GM18909 (cell line): ENCODE measurements around the gene APC2.
"Not testable (repeated sequence)": the region's sequence is repeated elsewhere in the genome, so short reads cannot be mapped to it uniquely, and the experiment has no call there.

Experiments
- ATAC-seq: cut with Tn5 transposase; IDR thresholded peaks from one replicate; pipeline ENCODE4 v1.9.1; 2021; ENCODE audit warnings: mild to moderate bottlenecking; ENCODE audit not compliant: unreplicated experiment, poor library complexity

Gene APC2

DNA sequence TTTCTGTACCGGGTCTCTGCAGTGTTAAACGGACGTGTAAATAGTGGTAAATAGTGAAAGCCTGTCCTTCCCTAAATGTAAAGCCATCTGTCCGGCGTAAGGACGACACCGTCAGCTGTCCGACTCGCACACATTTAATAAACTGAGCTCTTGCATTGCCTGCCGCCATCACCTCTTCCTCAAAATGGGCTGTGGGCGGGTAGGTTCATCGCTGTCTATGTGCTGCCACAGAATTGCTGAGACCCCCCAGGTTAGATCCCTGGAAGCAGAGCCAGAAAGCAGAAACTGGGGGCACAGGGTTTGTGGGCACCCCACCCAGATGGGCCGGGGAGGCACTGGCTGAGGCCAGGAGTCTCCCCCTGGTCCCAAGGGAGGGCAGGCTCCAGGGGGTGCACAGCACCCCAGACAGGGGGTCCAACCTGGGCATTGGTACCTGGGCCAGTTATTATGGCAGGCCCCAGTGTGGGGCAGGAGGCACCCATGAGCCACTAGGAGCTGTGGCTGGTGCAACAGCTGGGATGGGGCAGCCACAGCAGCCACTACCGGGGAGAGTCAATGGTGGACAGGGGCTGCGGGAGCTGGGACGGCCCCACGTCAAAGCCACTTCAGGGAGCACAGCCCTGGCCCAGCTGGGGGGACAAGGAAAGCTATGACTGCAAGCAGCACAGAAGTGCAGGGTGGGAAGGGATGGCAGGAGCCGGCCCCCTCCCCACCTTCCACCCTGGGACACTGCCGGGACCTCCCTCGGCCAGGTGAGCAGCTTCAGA lies 23.3 kb downstream of the APC2 start:
- no peak for ATAC-seq

DNA sequence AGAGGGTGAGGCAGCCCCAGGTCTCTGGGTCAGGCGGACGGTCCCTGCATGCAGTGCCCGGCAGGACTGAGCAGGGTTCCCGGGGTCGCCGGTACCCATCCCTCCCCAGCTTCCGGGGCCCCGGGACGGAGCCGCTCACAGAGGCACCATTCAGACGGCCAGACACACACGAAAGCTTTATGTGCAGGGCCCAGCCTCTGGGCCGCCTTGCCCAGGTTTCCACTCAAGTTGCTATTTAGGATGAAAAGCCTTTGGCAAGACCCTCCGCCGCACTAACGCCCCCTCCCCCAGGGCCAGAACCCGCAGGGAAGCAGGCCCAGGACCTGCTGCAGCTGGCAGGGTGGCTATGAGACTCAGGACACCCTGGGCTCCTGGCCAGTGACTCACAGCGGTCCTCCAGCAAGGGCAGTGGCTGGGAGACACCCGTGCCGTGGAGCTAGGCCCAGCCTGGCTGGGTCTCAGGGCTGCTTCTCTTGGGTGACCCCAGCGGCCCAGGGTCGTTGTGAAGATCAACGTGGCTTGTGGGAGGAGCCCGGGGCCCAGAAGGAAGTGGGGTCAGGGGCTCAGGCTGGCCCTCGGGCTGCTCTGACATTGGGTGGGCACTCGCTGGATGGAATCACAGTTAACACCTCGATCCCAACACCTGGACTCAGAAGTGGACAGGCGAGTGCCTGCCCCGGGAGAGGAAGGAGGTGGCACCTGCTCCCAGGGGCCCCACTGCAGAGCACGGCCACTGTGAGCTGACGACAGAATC lies 24.3 kb downstream of the APC2 start:
- ATAC-seq, result no peak

DNA sequence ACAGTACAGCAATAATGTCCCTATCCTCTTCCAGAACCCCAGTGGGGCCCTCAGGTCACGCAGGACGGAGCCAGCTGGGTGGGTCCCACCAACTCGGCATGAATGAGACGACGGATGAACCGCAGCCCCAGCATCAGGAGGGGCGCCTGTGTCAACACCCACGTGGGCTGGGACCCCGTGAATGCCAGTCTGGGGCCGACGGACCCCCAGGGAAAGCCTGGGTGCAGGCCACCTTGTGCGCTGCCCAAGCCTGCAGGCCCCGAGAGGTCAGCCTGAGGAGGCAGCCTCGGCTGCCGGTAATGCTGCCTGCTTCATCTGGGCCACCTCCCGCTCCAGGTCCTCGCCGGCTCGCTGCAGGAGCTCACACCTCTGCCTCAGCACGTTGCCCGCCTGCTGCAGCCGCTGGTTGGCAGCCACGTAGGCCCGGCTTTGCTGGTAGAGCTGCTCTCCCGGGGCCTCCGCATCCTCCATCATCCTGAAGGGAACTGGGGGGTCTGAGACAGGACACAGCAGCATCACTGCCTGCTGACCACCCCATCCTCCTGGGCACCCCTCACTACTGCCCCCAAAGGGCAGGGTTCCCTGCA lies 24.9 kb downstream of the APC2 start:
- no peak for ATAC-seq

DNA sequence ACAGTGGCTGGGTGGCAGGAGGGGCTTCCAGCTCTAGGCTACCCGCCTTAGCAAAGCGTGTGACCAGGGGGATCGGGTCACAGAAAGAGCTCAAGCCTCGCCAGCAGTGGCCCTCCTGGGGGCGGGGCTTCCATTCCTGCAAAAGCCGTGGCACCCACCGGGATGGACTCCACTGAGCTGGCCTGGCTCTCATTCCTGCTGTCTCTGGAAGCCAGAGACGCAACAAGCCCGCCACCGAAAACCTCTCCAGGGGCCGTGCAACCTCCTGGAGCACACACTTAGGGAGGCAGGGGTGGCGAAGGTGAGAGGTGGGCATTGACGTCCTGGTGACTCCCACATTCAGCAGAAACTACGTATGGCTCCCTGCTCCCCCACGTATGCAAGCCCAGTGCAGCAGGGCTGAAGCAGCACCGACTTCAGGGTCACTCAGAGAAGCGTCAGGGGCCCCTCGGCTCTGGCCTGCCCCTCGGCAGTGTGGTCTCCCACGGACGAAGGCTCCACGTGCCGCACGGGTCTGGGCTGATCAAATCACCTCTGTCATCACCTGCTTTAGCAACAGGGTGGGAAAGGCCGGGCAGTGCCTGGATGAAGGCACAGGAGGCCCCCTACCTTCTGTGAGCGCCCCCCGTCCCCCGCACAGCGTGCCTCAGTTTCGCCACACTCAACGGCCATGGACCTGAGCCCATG lies 26.0 kb downstream of the APC2 start:
- ATAC-seq, result no peak

DNA sequence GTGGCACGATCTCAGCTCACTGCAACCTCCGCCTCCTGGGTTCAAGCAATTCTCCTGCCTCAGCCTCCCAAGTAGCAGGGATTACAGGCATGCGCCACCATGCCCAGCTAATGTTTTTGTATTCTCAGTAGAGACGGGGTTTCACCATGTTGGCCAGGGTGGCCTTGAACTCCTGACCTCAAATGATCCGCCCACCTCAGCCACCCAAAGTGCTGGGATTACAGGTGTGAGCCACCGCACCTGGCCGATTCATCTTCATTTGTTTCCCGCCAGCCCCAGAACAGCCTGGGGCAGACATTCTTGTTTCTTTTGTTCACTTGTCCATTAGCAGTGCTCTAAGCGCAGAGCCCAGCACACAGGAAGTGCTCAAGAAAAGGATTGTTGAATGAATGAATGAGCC lies 27.1 kb downstream of the APC2 start:
- not testable (repeated sequence) for ATAC-seq

DNA sequence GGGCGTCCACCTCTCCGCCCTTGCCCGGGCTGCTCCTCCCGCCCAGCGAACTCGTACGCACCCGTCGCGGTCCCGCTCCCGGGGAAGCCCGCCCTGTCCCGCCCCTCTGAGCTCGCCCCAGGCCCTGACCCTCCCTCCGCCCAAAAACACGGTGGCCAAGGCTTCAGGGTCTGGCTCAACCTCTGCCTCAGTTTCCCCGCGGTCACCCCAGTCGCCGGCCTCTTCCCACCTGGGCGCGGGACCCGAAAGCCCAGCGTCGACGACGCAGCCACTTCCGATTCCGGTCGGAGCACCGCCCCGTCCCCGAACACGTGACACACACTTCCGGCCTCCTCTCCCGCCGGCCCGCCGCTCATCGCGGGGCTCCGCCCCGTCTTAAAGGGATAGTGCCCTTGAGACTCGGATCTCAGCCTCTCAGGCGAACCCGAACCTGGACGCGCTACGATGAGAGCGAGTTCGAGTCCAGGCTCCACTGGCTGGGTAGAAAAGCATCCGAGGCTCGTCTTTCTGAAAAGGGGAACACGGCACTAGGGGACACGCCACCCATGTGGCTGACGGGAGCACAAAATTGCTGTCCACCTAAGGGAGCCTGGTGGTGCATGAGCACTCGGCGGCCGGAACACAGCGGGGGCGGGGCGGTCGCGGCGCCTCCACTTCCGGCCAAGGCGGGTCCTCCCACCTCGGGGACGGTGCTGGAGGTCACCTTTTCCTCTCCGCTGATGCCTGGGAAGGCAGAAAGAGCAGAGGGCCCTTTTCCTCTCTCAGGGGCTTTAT lies 29.2 kb downstream of the APC2 start, which contains the start of gene C19orf25:
Gene C19orf25, minus strand, starts transcription at position 282 of the 774 bp plus-strand sequence. CDS start 312 bp downstream, outside the sequence.
- ATAC-seq, result peak; percentile 87

DNA sequence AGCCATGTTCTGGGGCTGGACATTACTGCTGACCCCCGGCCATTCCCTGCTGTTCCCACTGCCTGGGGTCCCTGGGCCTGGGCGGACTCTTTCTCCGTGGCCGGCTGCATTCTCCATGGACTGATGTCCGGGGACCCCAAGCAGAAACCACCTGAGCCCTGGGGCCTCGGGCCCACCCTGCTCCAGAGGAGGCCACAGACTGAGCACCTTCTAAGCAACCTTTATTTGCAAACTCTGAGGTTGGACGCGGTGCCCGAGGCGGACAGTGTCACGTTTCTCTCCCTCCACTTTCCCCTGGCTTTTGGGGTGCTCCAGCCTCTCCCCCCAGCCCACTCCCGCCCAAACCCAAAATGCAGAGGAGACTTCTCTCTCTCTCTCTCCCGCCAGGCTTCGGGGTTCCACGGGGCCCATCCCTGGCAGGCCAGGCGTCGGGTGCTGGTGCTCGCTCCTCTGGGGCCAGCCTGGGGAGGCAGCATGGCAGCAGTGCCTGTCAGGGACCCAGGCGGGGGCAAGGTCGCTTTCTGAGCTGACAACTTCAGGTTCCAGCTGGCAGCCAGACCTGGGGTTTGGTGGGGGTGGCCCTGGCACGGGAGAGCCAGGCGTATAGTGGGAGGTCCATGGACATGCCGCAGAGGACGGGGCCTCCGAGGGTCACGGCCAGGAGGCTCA lies 31.4 kb downstream of the APC2 start:
- no peak for ATAC-seq

DNA sequence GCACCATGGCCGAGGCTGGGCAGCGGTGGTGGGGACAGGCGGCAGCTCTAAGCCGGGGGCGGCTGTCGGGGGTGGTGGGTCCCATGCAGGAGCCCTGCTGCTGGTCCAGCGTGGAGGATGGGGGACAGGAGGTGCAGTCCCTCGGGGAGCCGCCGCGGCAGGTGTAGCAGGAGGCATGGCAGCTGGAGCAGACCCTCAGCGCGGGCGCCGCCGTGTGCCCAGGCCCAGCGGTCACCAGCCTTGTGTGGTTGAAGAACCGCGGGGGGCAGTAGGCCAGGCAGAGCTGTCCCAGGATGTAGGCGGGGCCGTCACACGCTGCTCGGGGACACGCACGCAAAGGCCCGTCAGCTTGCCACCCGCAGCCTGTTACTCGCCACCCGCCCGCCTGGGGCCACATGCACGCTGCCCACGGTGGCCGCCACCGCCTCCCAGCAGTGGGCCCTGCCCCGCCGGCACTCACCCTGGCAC lies 32.0 kb downstream of the APC2 start:
- ATAC-seq, result no peak

DNA sequence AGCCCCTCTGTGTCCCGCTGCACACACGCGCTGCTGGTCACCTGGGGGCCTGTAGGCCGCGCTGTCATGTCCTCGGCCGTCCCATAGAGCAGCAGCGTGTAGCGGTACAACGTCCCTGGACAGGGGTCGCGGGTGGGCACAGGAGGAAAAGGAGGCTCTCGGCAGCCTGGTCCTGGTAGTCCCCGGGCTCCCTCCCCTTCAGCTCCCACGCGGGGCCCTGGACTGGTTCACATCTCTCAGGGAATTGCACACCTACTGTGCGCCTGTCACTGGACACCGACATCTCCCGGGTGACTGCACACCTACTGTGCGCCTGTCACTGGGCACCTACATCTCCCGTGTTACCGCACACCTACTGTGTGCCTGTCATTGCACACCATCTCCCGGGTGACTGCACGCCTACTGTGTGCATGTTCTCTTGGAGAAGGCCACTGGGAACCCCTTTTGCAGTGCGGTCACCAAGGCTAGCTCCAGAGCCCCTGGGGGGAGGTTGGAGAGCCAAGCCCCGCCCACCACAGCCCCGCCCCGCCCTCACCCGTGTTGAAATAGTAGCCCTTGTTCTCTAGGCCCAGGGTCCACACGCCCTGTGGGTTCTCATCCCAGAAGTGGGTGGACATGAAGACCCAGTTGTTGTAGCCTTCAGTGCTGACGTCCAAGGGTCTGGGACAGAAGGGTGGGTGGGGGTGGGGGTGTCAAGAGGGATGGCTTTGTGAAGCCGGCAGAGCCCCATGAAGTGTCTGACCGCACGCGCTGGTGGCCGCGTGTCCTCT lies 32.6 kb downstream of the APC2 start:
- no peak for ATAC-seq

DNA sequence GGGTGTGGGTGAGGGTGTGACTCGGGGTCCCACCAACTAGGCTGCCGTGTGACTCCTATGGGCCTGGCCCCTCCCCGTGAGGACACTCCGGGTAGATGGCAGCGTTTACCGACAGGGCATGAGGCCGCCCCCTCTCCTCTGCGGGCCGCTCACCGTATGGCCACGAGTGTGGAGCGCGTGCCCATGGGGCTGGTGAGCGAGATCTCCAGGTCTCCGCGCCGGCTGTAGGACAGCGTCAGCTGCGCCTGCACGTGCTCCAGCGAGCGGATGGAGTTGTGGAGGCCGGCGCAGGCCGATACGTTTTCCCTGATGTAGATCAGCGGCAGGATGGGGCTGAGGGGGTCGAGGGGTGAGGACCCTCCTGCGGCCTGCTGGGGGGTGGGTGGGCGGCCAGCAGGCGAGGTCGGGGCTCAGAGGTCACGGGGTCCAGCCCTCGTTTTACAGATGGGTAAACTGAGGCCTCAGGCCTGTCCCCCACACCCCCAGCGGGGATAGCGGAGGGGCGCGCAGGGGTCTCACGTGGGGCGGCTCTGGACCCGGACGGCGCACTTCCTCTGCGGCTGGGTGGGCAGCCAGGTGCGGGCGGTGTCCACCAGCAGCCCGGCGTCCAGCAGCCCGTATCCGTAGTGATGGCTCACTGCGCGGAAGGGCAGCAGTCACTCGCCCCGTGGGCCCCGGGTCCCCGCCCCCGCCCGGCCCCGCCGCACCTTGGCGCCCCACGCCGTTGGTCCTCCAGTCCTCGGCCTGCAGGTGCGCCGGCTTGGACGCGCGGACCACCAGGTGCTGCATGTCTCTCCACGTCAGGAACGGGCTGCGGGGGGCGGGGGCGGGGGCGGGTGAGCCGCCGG lies 33.4 kb downstream of the APC2 start:
- ATAC-seq, result no peak

DNA sequence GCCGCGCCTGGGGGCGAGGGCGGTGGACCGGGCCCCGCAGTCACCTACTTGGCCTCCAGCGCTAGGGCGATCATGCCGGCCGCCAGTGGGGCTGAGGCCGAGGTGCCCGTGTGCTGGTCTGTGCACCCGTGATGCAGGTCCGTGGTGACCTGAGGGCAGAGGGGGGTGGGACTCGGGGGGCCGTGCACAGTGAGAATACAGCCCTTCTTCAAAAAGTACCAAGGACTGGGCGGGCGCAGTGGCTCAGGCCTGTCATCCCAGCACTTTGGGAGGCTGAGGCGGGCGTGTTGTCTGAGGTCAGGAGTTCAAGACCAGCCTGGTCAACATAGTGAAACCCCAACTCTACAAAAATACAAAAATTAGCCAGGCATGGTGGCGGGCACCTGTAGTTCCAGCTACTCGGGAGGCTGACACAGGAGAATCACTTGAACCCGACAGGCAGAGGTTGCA lies 34.1 kb downstream of the APC2 start:
- ATAC-seq, result no peak

DNA sequence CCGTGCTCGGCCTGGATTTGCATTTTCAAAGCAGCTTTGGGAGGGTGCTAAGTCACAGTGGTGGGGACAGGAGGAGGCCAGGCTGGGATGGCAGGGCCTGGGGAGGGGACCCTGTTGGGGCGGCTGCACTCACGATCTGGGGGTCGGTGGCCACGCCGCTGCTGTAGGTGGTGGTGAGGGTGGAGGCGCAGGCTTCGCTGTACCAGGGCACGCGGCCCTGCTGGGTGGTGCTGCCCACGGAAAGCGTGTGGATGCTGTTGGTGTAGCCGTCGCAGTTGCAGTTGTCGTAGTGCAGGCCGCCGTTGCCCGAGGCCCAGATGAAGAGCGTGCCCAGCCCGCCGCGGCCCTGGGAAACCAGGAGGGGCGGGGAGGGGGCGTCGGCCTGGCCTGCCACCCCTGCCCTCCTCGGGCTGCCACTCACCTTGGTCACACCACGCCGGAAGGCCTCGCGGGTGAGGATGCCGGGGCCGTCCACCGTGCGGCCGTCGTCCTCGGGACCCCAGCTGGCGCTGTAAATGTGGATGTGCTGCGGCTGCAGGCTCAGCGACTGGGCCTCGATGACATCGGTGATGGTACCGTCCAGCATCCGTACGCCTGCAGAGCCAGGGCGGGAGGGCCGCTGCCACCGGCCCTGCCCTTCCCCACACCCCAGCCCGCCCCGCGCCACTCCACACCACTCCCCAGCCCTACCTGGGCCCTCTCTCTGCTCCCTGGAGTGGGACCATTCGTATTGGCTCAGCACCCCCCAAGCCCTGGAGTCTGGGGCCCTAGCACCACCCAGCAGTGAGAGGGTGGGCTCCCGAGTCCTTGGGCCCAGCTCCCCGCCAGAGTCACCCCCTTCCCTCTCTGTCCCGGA lies 37.0 kb downstream of the APC2 start:
- no peak for ATAC-seq

DNA sequence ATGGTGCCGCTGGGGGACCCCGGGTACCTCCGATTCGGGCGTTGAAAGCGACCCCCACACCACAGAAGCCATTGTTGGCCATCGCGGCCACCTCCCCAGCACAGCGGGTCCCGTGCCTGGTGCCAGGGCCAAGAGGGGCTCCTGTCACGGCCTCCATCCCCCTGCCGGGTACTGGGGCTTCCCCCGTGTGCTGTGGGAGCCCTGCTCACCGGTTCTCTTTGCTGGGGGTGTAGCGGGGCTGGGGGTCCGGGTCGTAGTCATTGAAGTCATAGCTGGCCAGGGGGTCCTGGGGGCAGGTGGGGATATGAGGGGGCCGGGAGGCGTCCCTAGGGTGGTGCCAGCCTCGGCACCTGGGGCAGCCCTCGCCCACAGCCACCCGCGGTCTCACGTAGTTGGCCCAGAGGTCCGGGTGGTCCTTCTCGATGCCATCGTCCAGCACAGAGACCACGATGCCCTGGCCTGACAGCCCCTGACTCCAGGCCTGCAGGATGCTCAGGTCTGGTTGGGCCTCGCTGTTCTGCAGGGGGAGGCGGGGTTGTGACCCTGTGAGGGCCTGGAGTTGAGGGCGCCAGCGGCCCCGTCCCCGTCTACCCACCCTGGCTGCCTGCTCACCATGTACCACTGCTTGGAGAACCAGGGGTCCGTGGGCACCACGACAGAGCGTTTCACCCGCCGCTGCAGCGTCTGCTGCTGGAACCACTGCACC lies 37.8 kb downstream of the APC2 start:
- ATAC-seq, result no peak

DNA sequence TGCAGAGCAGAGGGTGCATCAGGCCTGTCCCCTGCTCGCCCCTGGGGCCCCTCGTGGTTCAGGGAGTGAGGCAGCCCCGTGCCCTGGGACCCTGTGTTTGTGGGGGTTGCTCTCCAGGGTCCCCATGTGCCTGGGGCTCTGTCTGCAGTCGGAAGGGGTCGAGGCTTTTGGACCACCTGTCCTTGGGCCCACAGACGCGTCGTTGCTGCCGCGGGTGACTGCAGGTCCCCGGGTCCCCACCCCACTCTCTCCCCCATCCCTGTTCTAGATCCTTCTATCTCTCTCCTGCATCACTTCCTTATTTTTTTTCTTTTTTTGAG lies 38.3 kb downstream of the APC2 start:
- ATAC-seq, result no peak

DNA sequence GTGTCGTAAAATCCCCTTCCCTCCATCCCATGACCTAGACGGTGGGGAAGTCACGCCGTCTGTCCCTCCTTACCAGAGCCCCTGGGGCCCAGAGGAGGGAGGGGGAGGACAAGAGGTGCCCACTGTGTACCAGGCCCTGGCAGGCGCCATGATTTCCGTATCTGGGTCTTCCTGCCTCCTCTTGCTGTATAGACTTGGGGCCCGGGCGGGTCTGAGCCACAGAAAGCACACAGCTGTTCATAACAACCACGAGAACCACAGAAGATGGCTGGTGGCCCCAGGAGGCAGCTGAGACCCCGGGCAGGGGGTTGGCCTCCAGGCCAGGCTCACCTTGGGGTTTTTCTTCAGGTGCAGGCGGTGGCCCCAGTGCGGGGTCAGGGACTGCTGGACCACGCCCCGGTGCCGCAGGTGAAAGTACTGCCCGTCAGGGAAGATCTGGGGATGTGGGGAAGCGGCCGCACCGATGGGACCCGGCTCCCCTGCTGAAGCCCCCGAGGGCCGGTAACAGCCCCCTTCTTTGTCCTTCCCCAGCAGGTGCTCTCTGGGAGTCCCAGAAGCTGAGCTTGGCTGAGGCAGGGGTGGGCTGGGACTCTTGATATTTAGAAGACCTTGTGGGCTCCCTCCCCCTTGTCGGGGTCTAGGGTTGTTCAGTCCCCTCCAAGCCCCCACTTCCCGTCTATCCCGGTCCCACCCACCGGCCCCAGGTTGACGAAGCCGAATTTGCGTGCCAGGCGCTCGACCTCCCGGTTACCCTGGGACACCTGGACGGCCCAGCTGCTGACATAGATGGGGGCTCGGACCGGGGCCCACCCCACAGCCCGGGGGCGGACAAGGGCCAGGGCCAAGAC lies 39.8 kb downstream of the APC2 start:
- ATAC-seq, result no peak
